ENCODE data around the gene LIN7C. TPM values are rescaled to one million over a fixed set of nuclear protein-coding genes. Genes with fewer than 3 reads are reported as not detected.

The LIN7C gene
- total RNA-seq, 3 donors from 2014 or later, result 37.8 to 41.2 (median 40.5) TPM

- no peak for TF ChIP-seq CTCF (IDR thresholded peaks at IDR 0.05)
- DNase-seq, result no peak
- no peaks in the 10 kb centered on the region for H3K36me3 ChIP-seq (ENCODE audit: low read depth)
- no peaks in the 10 kb centered on the region for H3K9me3 ChIP-seq
- no peak for ATAC-seq
- H3K4me1 ChIP-seq (ENCODE audit: low read depth), result no peaks in the 10 kb centered on the region
- H3K4me3 ChIP-seq, result no peak overlapping the region
- intact Hi-C loops (cut with DNase I, micrococcal nuclease), result no loop called here
Observed at GRCh38 chr11:27545946-27546345, 39.4 kb upstream of the LIN7C start.

- H3K9me3 ChIP-seq, result no peaks in the 10 kb centered on the region
- no peak for ATAC-seq
- H3K36me3 ChIP-seq (ENCODE audit: low read depth), result no peaks in the 10 kb centered on the region
- TF ChIP-seq CTCF (IDR thresholded peaks at IDR 0.05), result no peak
- intact Hi-C loops (cut with DNase I, micrococcal nuclease), result no loop called here
- no peak overlapping the region for H3K4me3 ChIP-seq
- no peak for DNase-seq
- no peaks in the 10 kb centered on the region for H3K4me1 ChIP-seq (ENCODE audit: low read depth)
Observed at GRCh38 chr11:27545035-27545434, 38.5 kb upstream of the LIN7C start.

- DNase-seq (no peak), ATAC-seq (no peak)
- no peak for TF ChIP-seq CTCF (IDR thresholded peaks at IDR 0.05)
- H3K9me3 ChIP-seq, result no peaks in the 10 kb centered on the region
- no peaks in the 10 kb centered on the region for H3K4me1 ChIP-seq (ENCODE audit: low read depth)
- intact Hi-C loops (cut with DNase I, micrococcal nuclease), result no loop called here
- no peak overlapping the region for H3K4me3 ChIP-seq
- H3K36me3 ChIP-seq (ENCODE audit: low read depth), result no peaks in the 10 kb centered on the region
Observed at GRCh38 chr11:27541790-27542189, 35.2 kb upstream of the LIN7C start.

GRCh38 chr11:27540051-27540450 lies 33.5 kb upstream of the LIN7C start:
- Histone ChIP-seq H3K4me3 (no peak overlapping the region), H3K9me3 (no peaks in the 10 kb centered on the region), H3K4me1 (ENCODE audit: low read depth) (no peaks in the 10 kb centered on the region), H3K36me3 (ENCODE audit: low read depth) (no peaks in the 10 kb centered on the region)
- TF ChIP-seq CTCF (IDR thresholded peaks at IDR 0.05), result no peak
- intact Hi-C loops (cut with DNase I, micrococcal nuclease), result no loop called here
- ATAC-seq (no peak), DNase-seq (no peak)

GRCh38 chr11:27535103-27535502 lies 28.5 kb upstream of the LIN7C start:
- ATAC-seq, result no peak
- TF ChIP-seq CTCF (IDR thresholded peaks at IDR 0.05), result no peak
- Histone ChIP-seq H3K4me3 (no peak overlapping the region), H3K36me3 (ENCODE audit: low read depth) (no peaks in the 10 kb centered on the region), H3K4me1 (ENCODE audit: low read depth) (no peaks in the 10 kb centered on the region), H3K9me3 (no peaks in the 10 kb centered on the region)
- intact Hi-C loops (cut with DNase I, micrococcal nuclease), result no loop called here
- no peak for DNase-seq

GRCh38 chr11:27532652-27533325 lies 26.2 kb upstream of the LIN7C start:
- Histone ChIP-seq H3K9me3 (no peaks in the 10 kb centered on the region), H3K36me3 (ENCODE audit: low read depth) (no peaks in the 10 kb centered on the region), H3K4me3 (no peak overlapping the region), H3K4me1 (ENCODE audit: low read depth) (no peaks in the 10 kb centered on the region)
- intact Hi-C loops (cut with DNase I, micrococcal nuclease), result no loop called here
- TF ChIP-seq CTCF (IDR thresholded peaks at IDR 0.05), result no peak
- DNase-seq (no peak), ATAC-seq (no peak)
